HFFc6 (cell line): ENCODE results near the gene ACOT12. TPM values are rescaled to one million over a fixed set of nuclear protein-coding genes. Genes with fewer than 3 reads are reported as not detected.

Experiments used
- DNase-seq: peaks from one replicate; pipeline ENCODE4 v3.0.0-alpha.2; 2018
- H3K27ac Mint-ChIP-seq: 2 replicates; pipeline ENCODE4 v1.8.0; 2020; ENCODE audit warnings: mild to moderate bottlenecking, mixed read lengths
- H3K27me3 Mint-ChIP-seq: 2 replicates; pipeline ENCODE4 v1.8.0; 2021; ENCODE audit warnings: mild to moderate bottlenecking, moderate library complexity, mixed read lengths; ENCODE audit not compliant: insufficient read depth
- H3K36me3 Mint-ChIP-seq: 2 replicates; pipeline ENCODE4 v1.8.0; 2021; ENCODE audit warnings: low read depth, mixed read lengths
- H3K4me1 Mint-ChIP-seq: 2 replicates; pipeline ENCODE4 v1.8.0; 2020; ENCODE audit warnings: low read depth, mixed read lengths
- H3K4me3 Mint-ChIP-seq: 2 replicates; pipeline ENCODE4 v1.8.0; 2020; ENCODE audit warnings: mild to moderate bottlenecking, moderate library complexity, mixed read lengths
- H3K9me3 Mint-ChIP-seq: 2 replicates; pipeline ENCODE4 v1.8.0; 2020; ENCODE audit warnings: mild to moderate bottlenecking, mixed read lengths
- CTCF ChIP-seq: fragments of 200-600 bp; sonication (generic); IDR thresholded peaks from 2 replicates; pipeline ENCODE4 v1.5.0; 2021; ENCODE audit warnings: antibody characterized with exemption, mild to moderate bottlenecking
- total RNA-seq, 6 experiments: library from RNA; stranded (reverse); fragmentation: NEBNext Ultra II Directional; extraction: Animal tissue kit (Norgen Biotek cat#: 25700); gene quantifications; 2 replicates in 1 of 6; 3 replicates in 5 of 6; pipeline ENCODE4 v1.2.3, GENCODE V29; 2021

The ACOT12 gene
- total RNA-seq, 6 experiments from 2014 or later: not detected

GRCh38 chr5:81388169-81388568 lies 5.8 kb downstream of the ACOT12 start:
- no peaks in the 10 kb centered on the region for H3K4me1 Mint-ChIP-seq
- no peaks in the 10 kb centered on the region for H3K36me3 Mint-ChIP-seq
- no peak for TF ChIP-seq CTCF
- no peak overlapping the region for H3K4me3 Mint-ChIP-seq
- no peak for DNase-seq
- no peak overlapping the region for H3K27ac Mint-ChIP-seq
- no peaks in the 10 kb centered on the region for H3K9me3 Mint-ChIP-seq
- peaks cover 2% of the 10 kb centered on the region; the same call in 1 of the 2 replicates for H3K27me3 Mint-ChIP-seq

GRCh38 chr5:81383867-81384266 lies 10.1 kb downstream of the ACOT12 start:
- no peak for DNase-seq
- H3K27me3 Mint-ChIP-seq: peaks cover 3% of the 10 kb centered on the region; the same call in 1 of the 2 replicates
- no peaks in the 10 kb centered on the region for H3K9me3 Mint-ChIP-seq
- H3K4me3 Mint-ChIP-seq: no peak overlapping the region
- no peak for TF ChIP-seq CTCF
- H3K27ac Mint-ChIP-seq: no peak overlapping the region
- no peaks in the 10 kb centered on the region for H3K36me3 Mint-ChIP-seq
- H3K4me1 Mint-ChIP-seq: no peaks in the 10 kb centered on the region

DNA sequence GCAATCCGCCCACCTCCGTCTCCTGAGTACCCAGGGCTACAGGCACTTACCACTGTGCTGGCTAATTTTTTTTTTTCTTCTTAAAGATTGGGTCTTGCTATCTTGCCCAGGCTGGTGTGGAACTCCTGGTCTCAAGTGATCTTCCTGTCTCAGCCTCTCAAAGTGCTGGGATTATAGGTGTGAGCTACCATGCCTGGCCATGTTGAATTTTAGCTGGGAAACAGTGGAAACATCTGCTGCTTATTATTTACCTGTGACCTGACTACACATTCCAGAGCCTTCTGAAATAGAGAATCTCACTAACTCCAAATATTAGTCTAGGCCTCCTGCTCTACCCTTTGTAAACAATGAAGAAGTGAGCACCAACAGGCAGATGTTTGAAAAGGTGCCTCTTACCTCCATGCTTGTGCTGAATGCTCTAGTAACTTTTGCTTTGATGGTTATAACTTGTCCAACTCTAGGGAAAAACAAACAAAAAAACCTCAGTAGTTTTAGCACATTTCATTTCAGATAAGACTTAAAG lies 22.5 kb downstream of the ACOT12 start:
- H3K4me3 Mint-ChIP-seq: no peak overlapping the region
- no peaks in the 10 kb centered on the region for H3K9me3 Mint-ChIP-seq
- H3K27ac Mint-ChIP-seq: no peak overlapping the region
- peaks cover 20% of the 10 kb centered on the region for H3K27me3 Mint-ChIP-seq
- H3K36me3 Mint-ChIP-seq: no peaks in the 10 kb centered on the region
- H3K4me1 Mint-ChIP-seq: no peaks in the 10 kb centered on the region
- DNase-seq: no peak
- TF ChIP-seq CTCF: no peak

DNA sequence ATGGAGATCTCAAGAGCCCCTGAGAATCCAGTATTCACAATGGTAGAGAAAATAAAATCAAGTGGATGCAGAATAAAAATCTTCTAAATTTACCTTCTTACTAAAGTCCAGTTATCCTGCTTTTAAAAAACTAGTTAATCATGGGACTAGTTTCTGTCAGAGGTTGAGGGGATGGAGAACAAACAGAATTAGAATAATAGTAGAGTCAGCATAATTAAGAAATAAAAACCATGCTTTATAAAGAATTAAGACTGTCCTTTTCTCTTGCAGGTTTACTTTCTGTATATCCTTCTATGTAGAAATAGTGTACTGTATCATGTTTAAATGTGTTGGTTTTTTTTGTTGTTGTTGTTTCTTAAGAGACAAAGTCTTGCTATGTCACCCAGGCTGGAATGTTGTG lies 23.0 kb downstream of the ACOT12 start:
- H3K27me3 Mint-ChIP-seq: peaks cover 17% of the 10 kb centered on the region
- H3K9me3 Mint-ChIP-seq: no peaks in the 10 kb centered on the region
- no peak overlapping the region for H3K4me3 Mint-ChIP-seq
- no peak overlapping the region for H3K27ac Mint-ChIP-seq
- no peaks in the 10 kb centered on the region for H3K4me1 Mint-ChIP-seq
- DNase-seq: no peak
- no peaks in the 10 kb centered on the region for H3K36me3 Mint-ChIP-seq
- no peak for TF ChIP-seq CTCF

DNA sequence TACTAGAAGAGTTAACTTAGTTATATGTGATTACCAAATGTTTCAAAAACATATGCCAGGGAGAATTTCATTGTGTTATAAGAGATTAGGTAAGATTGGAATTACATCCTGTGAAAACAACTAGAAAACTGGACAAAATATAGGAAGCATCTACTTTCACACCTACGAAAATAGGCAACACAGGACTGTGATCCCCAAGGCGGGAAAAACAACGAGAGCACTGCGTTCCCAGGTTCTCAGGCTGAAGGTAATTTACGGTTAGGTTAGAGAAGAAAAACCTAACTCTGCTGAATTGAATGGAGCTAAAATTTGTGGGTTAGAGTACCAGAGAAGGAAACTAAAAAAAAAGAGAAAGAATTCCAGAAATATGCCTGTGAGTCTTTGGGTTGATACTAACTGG lies 28.4 kb downstream of the ACOT12 start:
- H3K4me3 Mint-ChIP-seq: no peak overlapping the region
- DNase-seq: no peak
- peaks cover 5% of the 10 kb centered on the region; the same call in 1 of the 2 replicates for H3K27me3 Mint-ChIP-seq
- TF ChIP-seq CTCF: no peak
- no peaks in the 10 kb centered on the region for H3K4me1 Mint-ChIP-seq
- H3K36me3 Mint-ChIP-seq: no peaks in the 10 kb centered on the region
- H3K27ac Mint-ChIP-seq: no peak overlapping the region
- H3K9me3 Mint-ChIP-seq: no peaks in the 10 kb centered on the region
